ENCODE data around the gene FUCA2.

Gene FUCA2

DNA sequence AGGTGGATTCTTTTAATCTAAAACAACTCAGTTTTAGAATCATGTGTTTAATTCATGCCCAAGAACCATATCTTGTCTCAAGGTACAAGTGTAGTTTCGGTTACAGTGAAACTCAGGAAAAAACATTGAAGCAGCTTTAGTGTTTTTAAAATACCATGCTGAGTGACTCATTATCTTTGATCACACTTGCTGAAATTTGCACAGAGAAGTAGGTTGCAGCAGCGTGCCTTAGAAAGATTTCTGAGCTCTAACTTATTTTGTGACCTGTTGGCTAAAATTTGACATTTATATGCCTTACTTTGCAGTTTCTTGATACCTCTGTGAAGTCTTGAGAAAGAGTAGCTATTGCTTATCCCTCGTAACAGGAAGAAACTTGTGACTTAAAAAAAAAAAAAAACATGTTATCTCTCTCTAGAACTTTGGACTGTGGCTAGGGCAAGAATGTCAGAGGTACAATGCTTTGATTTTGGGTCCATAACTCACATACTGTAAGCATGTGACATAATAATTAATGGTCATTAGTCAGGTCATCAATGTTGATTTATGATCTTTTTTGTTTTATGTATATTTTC is 34.5 kb upstream of the FUCA2 start:
- no peaks in the 10 kb centered on the region for H3K27me3 ChIP-seq
- H3K4me1 ChIP-seq (ENCODE audit: control insufficient read depth in 1 of 2, insufficient read depth in 1 of 2, low read depth in 1 of 2, low read length in 1 of 2) = no peaks in the 10 kb centered on the region
- TF ChIP-seq, protein P1, sequence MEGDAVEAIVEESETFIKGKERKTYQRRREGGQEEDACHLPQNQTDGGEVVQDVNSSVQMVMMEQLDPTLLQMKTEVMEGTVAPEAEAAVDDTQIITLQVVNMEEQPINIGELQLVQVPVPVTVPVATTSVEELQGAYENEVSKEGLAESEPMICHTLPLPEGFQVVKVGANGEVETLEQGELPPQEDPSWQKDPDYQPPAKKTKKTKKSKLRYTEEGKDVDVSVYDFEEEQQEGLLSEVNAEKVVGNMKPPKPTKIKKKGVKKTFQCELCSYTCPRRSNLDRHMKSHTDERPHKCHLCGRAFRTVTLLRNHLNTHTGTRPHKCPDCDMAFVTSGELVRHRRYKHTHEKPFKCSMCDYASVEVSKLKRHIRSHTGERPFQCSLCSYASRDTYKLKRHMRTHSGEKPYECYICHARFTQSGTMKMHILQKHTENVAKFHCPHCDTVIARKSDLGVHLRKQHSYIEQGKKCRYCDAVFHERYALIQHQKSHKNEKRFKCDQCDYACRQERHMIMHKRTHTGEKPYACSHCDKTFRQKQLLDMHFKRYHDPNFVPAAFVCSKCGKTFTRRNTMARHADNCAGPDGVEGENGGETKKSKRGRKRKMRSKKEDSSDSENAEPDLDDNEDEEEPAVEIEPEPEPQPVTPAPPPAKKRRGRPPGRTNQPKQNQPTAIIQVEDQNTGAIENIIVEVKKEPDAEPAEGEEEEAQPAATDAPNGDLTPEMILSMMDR (IDR thresholded peaks at IDR 0.05) = no peak
- H3K27ac ChIP-seq = no peak overlapping the region
- H3K9me3 ChIP-seq = no peaks in the 10 kb centered on the region
- H3K36me3 ChIP-seq = no peaks in the 10 kb centered on the region
- H3K4me3 ChIP-seq (ENCODE audit: low read depth in 1 of 2, low read length in 1 of 2) = no peak overlapping the region

DNA sequence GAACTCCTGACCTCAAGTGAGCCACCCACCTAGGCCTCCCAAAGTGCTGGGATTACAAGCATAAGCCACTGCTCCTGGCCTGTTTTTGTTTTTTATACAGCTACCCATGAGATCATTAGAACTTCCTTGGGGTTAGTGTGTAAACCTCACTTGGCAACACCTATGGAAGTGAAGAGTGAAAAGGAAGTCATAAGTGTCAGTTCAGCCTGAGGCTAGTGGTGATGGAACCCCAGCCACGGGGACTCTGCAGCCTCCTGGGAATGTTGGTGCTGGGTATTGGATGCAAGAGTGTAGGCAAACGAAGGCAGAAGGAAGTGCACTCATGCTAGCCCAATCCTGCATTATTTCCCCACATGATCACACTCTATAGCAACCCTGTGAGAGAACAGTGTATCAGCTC is 33.6 kb upstream of the FUCA2 start:
- Histone ChIP-seq H3K27ac (no peak overlapping the region), H3K4me3 (ENCODE audit: low read depth in 1 of 2, low read length in 1 of 2) (no peak overlapping the region), H3K9me3 (no peaks in the 10 kb centered on the region), H3K36me3 (no peaks in the 10 kb centered on the region), H3K4me1 (ENCODE audit: control insufficient read depth in 1 of 2, insufficient read depth in 1 of 2, low read depth in 1 of 2, low read length in 1 of 2) (no peaks in the 10 kb centered on the region), H3K27me3 (no peaks in the 10 kb centered on the region)
- TF ChIP-seq, protein P1 (IDR thresholded peaks at IDR 0.05) = no peak

DNA sequence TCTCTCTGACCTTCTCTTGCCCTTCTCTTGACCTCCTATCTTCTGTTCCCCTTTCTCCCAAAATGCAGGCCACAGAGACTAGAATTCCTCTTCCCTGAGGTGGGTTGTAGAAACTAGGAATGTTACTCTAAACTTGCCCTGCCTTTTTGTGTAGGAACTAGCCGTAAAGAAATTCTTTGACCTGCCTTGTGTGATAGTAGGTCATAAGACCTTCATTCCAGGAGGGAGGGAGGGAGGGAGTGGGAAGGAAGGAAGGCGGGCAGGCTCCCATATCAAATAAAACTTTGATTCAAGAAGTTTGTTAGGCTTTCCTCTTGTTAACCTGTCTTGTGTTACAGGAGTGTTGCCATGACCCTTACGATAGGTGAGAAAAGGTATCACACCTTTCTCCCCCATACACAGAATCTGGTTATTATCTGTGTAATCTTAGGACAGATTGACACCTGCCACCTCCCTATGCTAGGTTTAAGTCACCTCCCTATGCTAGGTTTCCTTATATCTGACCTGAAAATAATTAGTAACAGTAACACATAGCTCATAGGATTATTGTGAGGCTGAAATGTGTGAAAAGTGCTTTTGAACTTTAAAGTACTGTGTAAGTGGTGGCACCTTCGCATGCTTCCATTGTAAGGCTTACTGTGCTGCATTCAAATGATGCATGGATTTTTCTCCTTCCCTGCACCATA is 32.6 kb upstream of the FUCA2 start:
- no peaks in the 10 kb centered on the region for H3K9me3 ChIP-seq
- H3K4me3 ChIP-seq (ENCODE audit: low read depth in 1 of 2, low read length in 1 of 2) = no peak overlapping the region
- TF ChIP-seq, protein P1 (IDR thresholded peaks at IDR 0.05) = no peak
- H3K4me1 ChIP-seq (ENCODE audit: control insufficient read depth in 1 of 2, insufficient read depth in 1 of 2, low read depth in 1 of 2, low read length in 1 of 2) = no peaks in the 10 kb centered on the region
- H3K36me3 ChIP-seq = no peaks in the 10 kb centered on the region
- no peak overlapping the region for H3K27ac ChIP-seq
- H3K27me3 ChIP-seq = no peaks in the 10 kb centered on the region

DNA sequence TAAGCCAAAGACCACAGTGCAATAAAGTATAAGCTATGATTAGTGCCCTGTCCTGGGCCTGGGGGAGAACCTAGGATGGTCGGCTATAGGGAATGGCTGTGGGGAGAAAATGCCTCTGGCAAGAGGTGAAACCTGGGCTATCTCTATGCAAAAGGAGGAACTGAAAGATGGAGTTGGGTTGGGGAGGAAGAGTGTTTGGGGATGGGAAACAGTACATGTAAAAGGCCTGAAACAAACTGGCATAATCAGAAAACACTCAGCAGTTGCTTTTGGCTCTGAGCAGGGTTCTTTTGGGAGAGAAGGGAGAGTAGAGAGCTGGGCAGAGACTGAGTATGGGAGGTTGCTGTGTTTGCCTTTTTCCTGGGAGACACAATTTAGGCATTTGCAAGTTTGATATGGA is 31.9 kb upstream of the FUCA2 start:
- Histone ChIP-seq H3K4me1 (ENCODE audit: control insufficient read depth in 1 of 2, insufficient read depth in 1 of 2, low read depth in 1 of 2, low read length in 1 of 2) (no peaks in the 10 kb centered on the region), H3K27ac (no peak overlapping the region), H3K9me3 (no peaks in the 10 kb centered on the region), H3K36me3 (no peaks in the 10 kb centered on the region), H3K4me3 (ENCODE audit: low read depth in 1 of 2, low read length in 1 of 2) (no peak overlapping the region), H3K27me3 (no peaks in the 10 kb centered on the region)
- TF ChIP-seq, protein P1 (IDR thresholded peaks at IDR 0.05) = no peak

DNA sequence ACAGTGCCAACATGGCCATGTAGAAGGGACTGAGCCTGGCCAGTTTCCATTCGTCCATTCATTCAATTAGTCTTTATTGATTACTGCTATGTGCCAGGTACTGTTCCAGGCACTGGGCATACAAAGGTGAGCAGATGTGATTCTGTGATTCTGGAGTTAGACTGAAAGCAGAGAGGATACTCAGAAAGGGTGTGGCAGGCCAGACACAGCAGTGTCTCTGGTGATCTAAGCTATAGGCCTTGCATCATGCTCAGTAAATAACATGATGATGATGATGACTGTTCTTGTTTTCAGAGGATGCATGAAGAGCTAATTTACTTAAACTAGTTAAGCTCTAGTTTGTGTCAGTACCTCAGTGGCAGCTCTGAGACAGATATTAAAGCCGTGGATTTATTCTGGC is 31.4 kb upstream of the FUCA2 start:
- no peak overlapping the region for H3K4me3 ChIP-seq (ENCODE audit: low read depth in 1 of 2, low read length in 1 of 2)
- peaks cover 3% of the 10 kb centered on the region for H3K27me3 ChIP-seq
- H3K27ac ChIP-seq = no peak overlapping the region
- H3K36me3 ChIP-seq = no peaks in the 10 kb centered on the region
- TF ChIP-seq, protein P1 (IDR thresholded peaks at IDR 0.05) = no peak
- H3K4me1 ChIP-seq (ENCODE audit: control insufficient read depth in 1 of 2, insufficient read depth in 1 of 2, low read depth in 1 of 2, low read length in 1 of 2) = peaks cover 0 to 1% of the 10 kb centered on the region in 2 experiments
- H3K9me3 ChIP-seq = no peaks in the 10 kb centered on the region

All from neutrophil (primary cell).